ENCODE measurements around the gene TRABD2B. TPM values are rescaled to one million over a fixed set of nuclear protein-coding genes. Genes with fewer than 3 reads are reported as not detected.

The TRABD2B gene
- total RNA-seq, 2 experiments from 2014 or later: not detected

DNA sequence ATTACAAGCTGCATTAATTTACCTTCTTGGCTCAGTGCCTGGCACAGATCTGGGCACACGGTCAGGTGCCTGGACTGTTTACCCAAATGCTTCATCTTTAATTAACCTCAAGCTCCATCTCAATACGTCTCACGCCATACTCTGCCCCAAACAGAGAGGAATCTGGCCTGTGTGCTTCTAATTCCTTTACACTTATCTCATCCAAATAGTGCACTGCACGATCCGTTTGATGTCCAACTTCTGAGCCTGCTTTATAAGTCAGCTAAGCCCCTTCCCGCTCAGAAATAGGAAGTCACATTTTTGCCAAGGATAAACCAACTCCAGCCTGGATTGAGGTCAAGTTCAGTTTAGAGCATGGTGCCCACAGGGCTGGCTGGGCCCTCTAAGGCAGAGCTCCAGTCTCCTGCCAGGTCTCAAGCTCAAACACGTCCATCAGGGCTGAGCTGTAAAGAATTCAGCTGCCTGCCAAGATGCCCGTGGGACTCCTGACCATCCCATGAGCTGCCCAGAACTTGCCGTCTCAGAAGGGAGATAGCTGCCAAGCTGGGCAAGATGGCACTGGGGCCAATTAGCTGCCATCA lies 233.5 kb downstream of the TRABD2B start:
- CTCF ChIA-PET: interaction anchor here (1.4 kb wide), 1 partner anchor 8 kb away, joined by 4 read pairs; no protein-coding TSS in a partner anchor
- no peak for DNase-seq
- intact Hi-C loops (cut with micrococcal nuclease): no loop called here
- Mint-ChIP-seq H3K9me3 (no peaks in the 10 kb centered on the region), H3K36me3 (ENCODE audit: low read depth) (no peaks in the 10 kb centered on the region), H3K27ac (no peak overlapping the region), H3K27me3 (ENCODE audit: low read depth) (peaks cover 4% of the 10 kb centered on the region), H3K4me3 (no peak overlapping the region), H3K4me1 (ENCODE audit: low read depth) (no peaks in the 10 kb centered on the region)

DNA sequence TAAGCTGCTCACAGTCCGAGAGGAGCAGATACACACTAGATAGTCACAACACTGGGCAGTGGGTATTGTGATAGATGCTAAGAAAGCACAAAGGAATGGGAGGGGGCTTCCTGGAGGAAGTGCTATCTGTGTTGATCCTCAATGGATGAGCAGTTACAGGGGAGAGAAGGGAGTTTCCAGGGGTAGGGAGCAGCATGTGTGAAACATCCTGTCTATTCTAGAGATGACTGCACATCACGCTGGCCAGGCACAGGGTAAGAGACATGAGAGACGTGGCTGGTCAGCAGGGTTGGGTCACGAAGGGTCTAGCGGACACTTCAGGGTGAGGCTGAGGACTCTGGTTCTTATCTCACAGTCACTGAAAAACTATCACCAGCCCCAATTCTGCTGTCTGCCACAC lies 235.2 kb downstream of the TRABD2B start:
- CTCF ChIA-PET: no interaction called here
- Mint-ChIP-seq H3K27me3 (ENCODE audit: low read depth) (peaks cover 4% of the 10 kb centered on the region), H3K27ac (no peak overlapping the region), H3K36me3 (ENCODE audit: low read depth) (no peaks in the 10 kb centered on the region), H3K9me3 (no peaks in the 10 kb centered on the region), H3K4me1 (ENCODE audit: low read depth) (no peaks in the 10 kb centered on the region), H3K4me3 (no peak overlapping the region)
- no peak for DNase-seq
- intact Hi-C loops (cut with micrococcal nuclease): no loop called here

DNA sequence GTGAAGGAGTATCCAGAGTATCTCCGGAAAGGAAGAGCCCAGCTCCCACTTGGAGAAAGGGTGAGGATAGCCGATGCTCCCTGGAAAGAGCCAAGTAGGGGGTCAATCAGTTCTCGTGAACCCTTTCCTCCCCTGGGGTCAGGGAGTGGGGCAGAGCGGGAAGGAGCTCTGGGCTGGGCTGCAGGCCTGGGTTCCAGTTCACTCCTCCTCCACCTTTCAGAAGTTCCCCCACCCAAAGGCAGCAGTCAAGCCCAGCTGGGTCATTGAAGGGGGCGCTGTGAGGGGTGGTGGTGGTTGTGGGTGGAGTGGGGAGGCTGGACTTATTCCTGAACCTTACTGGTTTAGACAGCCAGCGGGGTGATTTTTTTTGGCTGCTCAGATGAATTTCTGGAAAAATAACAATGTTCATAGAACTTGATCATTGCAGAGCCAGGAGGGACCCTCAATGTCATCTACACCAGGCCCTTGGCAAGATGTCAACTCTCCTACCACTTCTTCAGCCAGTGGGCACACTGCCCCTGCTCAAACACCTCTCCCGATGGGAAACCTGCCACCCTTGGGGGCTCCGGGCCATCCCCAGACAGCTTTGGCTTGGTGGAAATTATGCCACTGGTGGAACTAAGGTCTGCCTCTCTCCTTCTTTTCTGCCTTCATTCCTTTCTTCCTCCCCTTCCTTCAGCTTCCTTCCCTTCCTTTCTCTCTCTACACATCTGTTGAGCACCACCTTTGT lies 235.8 kb downstream of the TRABD2B start:
- CTCF ChIA-PET: interaction anchor here (0.8 kb wide), 1 partner anchor 325 kb away, joined by 3 read pairs; no protein-coding TSS in a partner anchor
- intact Hi-C loops (cut with micrococcal nuclease): no loop called here
- Mint-ChIP-seq H3K36me3 (ENCODE audit: low read depth) (no peaks in the 10 kb centered on the region), H3K4me1 (ENCODE audit: low read depth) (no peaks in the 10 kb centered on the region), H3K9me3 (no peaks in the 10 kb centered on the region), H3K27ac (no peak overlapping the region), H3K4me3 (no peak overlapping the region), H3K27me3 (ENCODE audit: low read depth) (peaks cover 4% of the 10 kb centered on the region)
- DNase-seq: no peak

- Mint-ChIP-seq H3K27me3 (ENCODE audit: low read depth) (peaks cover 4% of the 10 kb centered on the region), H3K4me3 (no peak overlapping the region), H3K4me1 (ENCODE audit: low read depth) (no peaks in the 10 kb centered on the region), H3K9me3 (no peaks in the 10 kb centered on the region), H3K36me3 (ENCODE audit: low read depth) (no peaks in the 10 kb centered on the region), H3K27ac (no peak overlapping the region)
- intact Hi-C loops (cut with micrococcal nuclease): no loop called here
- CTCF ChIA-PET: interaction anchor here (0.9 kb wide), 1 partner anchor 34 kb away, joined by 4 read pairs; no protein-coding TSS in a partner anchor
- DNase-seq: no peak
Observed at GRCh38 chr1:47759936-47760629, 237.1 kb downstream of the TRABD2B start.

- no peaks in the 10 kb centered on the region for H3K9me3 Mint-ChIP-seq
- H3K36me3 Mint-ChIP-seq (ENCODE audit: low read depth): no peaks in the 10 kb centered on the region
- DNase-seq: no peak
- CTCF ChIA-PET: no interaction called here
- no peaks in the 10 kb centered on the region for H3K4me1 Mint-ChIP-seq (ENCODE audit: low read depth)
- H3K27ac Mint-ChIP-seq: no peak overlapping the region
- H3K4me3 Mint-ChIP-seq: no peak overlapping the region
- intact Hi-C loops (cut with micrococcal nuclease): no loop called here
- peaks cover 4% of the 10 kb centered on the region for H3K27me3 Mint-ChIP-seq (ENCODE audit: low read depth)
Observed at GRCh38 chr1:47759251-47759935, 237.8 kb downstream of the TRABD2B start.

GRCh38 chr1:47758341-47759250 lies 238.6 kb downstream of the TRABD2B start:
- no peaks in the 10 kb centered on the region for H3K36me3 Mint-ChIP-seq (ENCODE audit: low read depth)

GRCh38 chr1:47757226-47757975 lies 239.8 kb downstream of the TRABD2B start:
- Mint-ChIP-seq H3K27ac (no peak overlapping the region), H3K36me3 (ENCODE audit: low read depth) (no peaks in the 10 kb centered on the region), H3K9me3 (no peaks in the 10 kb centered on the region), H3K4me1 (ENCODE audit: low read depth) (no peaks in the 10 kb centered on the region), H3K27me3 (ENCODE audit: low read depth) (peaks cover 4% of the 10 kb centered on the region), H3K4me3 (no peak overlapping the region)
- DNase-seq: no peak
- CTCF ChIA-PET: no interaction called here
- intact Hi-C loops (cut with micrococcal nuclease): no loop called here

More at GRCh38 chr1:47758341-47759250, 238.6 kb downstream of the TRABD2B start:
- CTCF ChIA-PET: no interaction called here
- Mint-ChIP-seq H3K4me1 (ENCODE audit: low read depth) (no peaks in the 10 kb centered on the region), H3K4me3 (no peak overlapping the region), H3K27ac (no peak overlapping the region), H3K27me3 (ENCODE audit: low read depth) (peaks cover 4% of the 10 kb centered on the region), H3K9me3 (no peaks in the 10 kb centered on the region)
- DNase-seq: no peak
- intact Hi-C loops (cut with micrococcal nuclease): no loop called here

DNA sequence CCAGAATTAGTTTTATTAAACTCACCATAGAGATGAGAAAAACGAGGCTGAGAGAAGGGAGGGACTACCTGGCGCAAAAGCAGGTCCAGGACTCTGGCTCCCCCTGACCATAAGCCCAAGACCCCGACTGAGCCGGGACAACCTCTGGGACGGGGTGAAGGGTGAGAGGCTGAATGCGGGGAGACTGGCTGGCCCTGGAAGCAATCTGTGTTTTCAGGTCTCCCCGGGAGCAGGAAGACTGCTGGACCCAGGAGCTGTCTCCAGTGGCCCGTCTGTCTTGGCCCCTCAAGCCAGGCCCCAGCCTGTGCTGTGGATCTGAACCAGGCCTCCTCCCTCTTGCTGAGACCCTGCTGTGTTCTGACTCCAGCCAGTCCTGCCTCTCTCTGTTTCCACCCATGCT lies 240.8 kb downstream of the TRABD2B start:
- no peaks in the 10 kb centered on the region for H3K4me1 Mint-ChIP-seq (ENCODE audit: low read depth)
- CTCF ChIA-PET: interaction anchor here (0.7 to 1.9 kb wide), 5 partner anchors 12 to 118 kb away, joined by 3 to 4 read pairs (median 4); no protein-coding TSS in a partner anchor
- no peaks in the 10 kb centered on the region for H3K36me3 Mint-ChIP-seq (ENCODE audit: low read depth)
- DNase-seq: no peak
- H3K27ac Mint-ChIP-seq: no peak overlapping the region
- H3K9me3 Mint-ChIP-seq: no peaks in the 10 kb centered on the region
- peaks cover 4% of the 10 kb centered on the region for H3K27me3 Mint-ChIP-seq (ENCODE audit: low read depth)
- intact Hi-C loops (cut with micrococcal nuclease): no loop called here
- H3K4me3 Mint-ChIP-seq: no peak overlapping the region

GRCh38 chr1:47756006-47756405 lies 241.2 kb downstream of the TRABD2B start:
- H3K27me3 Mint-ChIP-seq (ENCODE audit: low read depth): peaks cover 4% of the 10 kb centered on the region
- no peak for DNase-seq
- no peak overlapping the region for H3K4me3 Mint-ChIP-seq
- H3K9me3 Mint-ChIP-seq: no peaks in the 10 kb centered on the region
- intact Hi-C loops (cut with micrococcal nuclease): no loop called here
- no peaks in the 10 kb centered on the region for H3K36me3 Mint-ChIP-seq (ENCODE audit: low read depth)
- CTCF ChIA-PET: interaction anchor here (0.5 to 1.9 kb wide), 12 partner anchors 8 to 614 kb away, joined by 3 to 4 read pairs (median 4); no protein-coding TSS in a partner anchor
- no peak overlapping the region for H3K27ac Mint-ChIP-seq
- no peaks in the 10 kb centered on the region for H3K4me1 Mint-ChIP-seq (ENCODE audit: low read depth)

DNA sequence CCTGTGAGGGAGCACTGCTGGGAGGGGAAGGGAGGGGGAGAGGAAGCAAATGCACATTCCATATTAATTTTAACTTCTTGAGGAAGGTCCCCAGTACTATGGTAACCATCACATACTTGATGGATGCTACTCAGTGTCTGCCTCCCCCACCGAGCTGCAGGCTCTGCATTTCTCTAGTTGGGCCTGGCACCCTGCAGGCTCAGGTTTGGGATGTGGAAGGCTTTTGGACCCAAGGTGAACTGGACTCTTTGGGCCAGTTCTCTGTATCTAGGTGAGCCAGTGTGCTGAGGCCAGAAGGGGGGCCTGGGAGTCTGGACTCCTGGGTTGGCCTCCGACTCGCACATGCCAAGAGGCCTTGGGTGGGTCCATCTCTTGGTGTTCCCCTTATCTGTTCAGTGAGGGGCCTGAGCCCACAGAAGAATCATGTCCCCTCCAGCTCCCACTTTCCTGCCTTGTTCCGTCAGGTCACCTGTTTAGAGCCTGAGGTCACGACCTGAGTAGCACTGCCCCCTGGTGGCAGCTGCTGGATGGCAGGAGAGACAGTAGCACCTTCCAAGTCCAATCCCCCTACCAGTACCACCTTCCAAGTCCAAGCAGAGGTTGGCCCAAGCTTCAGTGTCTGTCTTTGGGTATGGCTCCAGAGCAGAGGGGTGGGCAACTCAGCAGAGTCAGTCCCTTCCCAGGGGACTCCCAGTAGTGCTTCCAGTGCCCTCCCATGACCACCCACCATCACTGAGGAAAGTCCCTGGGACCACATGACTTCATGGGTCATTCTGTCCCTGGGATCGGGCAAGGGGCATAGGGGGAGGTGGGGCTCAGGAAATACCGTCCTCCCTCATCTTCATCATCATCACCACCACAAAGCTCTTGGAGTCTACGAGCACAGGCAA lies 241.8 kb downstream of the TRABD2B start:
- Mint-ChIP-seq H3K4me3 (no peak overlapping the region), H3K27ac (no peak overlapping the region), H3K36me3 (ENCODE audit: low read depth) (no peaks in the 10 kb centered on the region), H3K9me3 (no peaks in the 10 kb centered on the region), H3K27me3 (ENCODE audit: low read depth) (peaks cover 4% of the 10 kb centered on the region), H3K4me1 (ENCODE audit: low read depth) (no peaks in the 10 kb centered on the region)
- CTCF ChIA-PET: interaction anchor here (0.5 to 1.9 kb wide), 13 partner anchors 8 to 613 kb away, joined by 3 to 4 read pairs (median 3); no protein-coding TSS in a partner anchor
- intact Hi-C loops (cut with micrococcal nuclease): no loop called here
- DNase-seq: peak; percentile 63
